NCI-H526 treated with DMSO at 0.1 percent for 48 hours (cell line): ENCODE data around the gene WDR47.
"Not testable (repeated sequence)": the region's sequence is repeated elsewhere in the genome, so short reads cannot be mapped to it uniquely, and the experiment has no call there.

Experiments used
- DNase-seq: peaks from one replicate; lab custom pipeline; 2025; lab: John Stamatoyannopoulos, UW

The WDR47 gene

GRCh38 chr1:108962681-108963051, 79.2 kb downstream of the WDR47 start:
- no peak for DNase-seq

GRCh38 chr1:108961752-108962486, 80.0 kb downstream of the WDR47 start:
- no peak for DNase-seq

GRCh38 chr1:108961198-108961597, 80.7 kb downstream of the WDR47 start:
- DNase-seq = no peak

- no peak for DNase-seq
Observed at GRCh38 chr1:108960719-108961118, 81.2 kb downstream of the WDR47 start.

GRCh38 chr1:108957888-108958287, 84.0 kb downstream of the WDR47 start:
- no peak for DNase-seq

- no peak for DNase-seq
Observed at GRCh38 chr1:108955881-108956280, 86.0 kb downstream of the WDR47 start.

GRCh38 chr1:108955111-108955510, 86.8 kb downstream of the WDR47 start:
- DNase-seq = no peak

- DNase-seq = no peak
Observed at GRCh38 chr1:108953452-108953851, 88.5 kb downstream of the WDR47 start.

GRCh38 chr1:108951242-108951641, 90.7 kb downstream of the WDR47 start:
- DNase-seq = no peak

- no peak for DNase-seq
Observed at GRCh38 chr1:108949044-108949443, 92.9 kb downstream of the WDR47 start.

GRCh38 chr1:108947871-108948525, 93.9 kb downstream of the WDR47 start:
- no peak for DNase-seq

- DNase-seq = no peak
Observed at GRCh38 chr1:108936170-108936569, 105.7 kb downstream of the WDR47 start.

- no peak for DNase-seq
Observed at GRCh38 chr1:108933944-108934343, 108.0 kb downstream of the WDR47 start.

GRCh38 chr1:108927565-108927964, 114.3 kb downstream of the WDR47 start:
- DNase-seq = not testable (repeated sequence)

GRCh38 chr1:108925920-108926319, 116.0 kb downstream of the WDR47 start:
- DNase-seq = no peak
